A549 (cell line): Measurements from ENCODE around the gene PLEKHA4.

ENCODE experiments used
- CTCF ChIP-seq: fragments of >200 bp; sonication (Bioruptor Twin); formaldehyde crosslinking; IDR thresholded peaks from 3 replicates; pipeline ENCODE4 v1.5.1; 2016
- EP300 ChIP-seq, 2 experiments: fragments of >200 bp; sonication (Bioruptor Twin); formaldehyde crosslinking; IDR thresholded peaks; 2 replicates in 1 of 2; 3 replicates in 1 of 2; pipeline ENCODE4 v1.6.1; 2016 to 2017
- SMC3 ChIP-seq: fragments of >200 bp; sonication (Bioruptor Twin); formaldehyde crosslinking; IDR thresholded peaks from 3 replicates; pipeline ENCODE4 v1.6.1; 2018; ENCODE audit warnings: inconsistent platforms

DNA sequence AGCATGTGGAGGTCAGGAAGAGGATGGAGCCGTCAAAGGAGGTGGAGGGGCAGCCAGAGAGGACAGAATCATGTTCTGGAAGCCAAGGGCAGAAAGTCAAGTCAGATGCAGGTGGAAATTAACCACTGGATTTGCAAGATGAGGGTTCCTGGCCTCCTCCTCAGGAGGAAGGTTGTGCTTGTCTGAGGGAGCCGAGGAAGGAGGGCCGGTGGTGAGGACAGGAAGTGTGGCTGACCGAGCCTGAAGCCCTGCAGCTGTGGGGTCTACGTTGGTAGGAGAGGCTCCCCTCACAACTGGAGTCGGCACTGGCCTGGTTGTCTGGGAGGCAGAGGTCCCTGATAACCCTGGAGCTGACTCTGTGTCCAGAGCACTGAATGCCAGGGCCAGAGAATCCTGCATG is 49.7 kb upstream of the PLEKHA4 start:
- TF ChIP-seq EP300 (IDR thresholded peaks at IDR 0.05) (no peak), SMC3 (no peak), CTCF (no peak)
